B cell (primary cell): Measurements from ENCODE around the gene DENND1A.

Experiments used
- EZH2 ChIP-seq: IDR thresholded peaks from 2 replicates; pipeline ENCODE4 v1.6.1; 2012; ENCODE audit warnings: borderline replicate concordance, low read depth, mild to moderate bottlenecking, moderate library complexity, low read length; ENCODE audit not compliant: insufficient read depth, poor library complexity, severe bottlenecking
- TF ChIP-seq, protein P1 (sequence below): fragments of 200-600 bp; IDR thresholded peaks from one replicate; pipeline ENCODE4 v1.8.0; 2022; ENCODE audit warnings: antibody characterized with exemption, mild to moderate bottlenecking

GRCh38 chr9:123645762-123646161 lies 284.2 kb downstream of the DENND1A start:
- TF ChIP-seq, protein P1, sequence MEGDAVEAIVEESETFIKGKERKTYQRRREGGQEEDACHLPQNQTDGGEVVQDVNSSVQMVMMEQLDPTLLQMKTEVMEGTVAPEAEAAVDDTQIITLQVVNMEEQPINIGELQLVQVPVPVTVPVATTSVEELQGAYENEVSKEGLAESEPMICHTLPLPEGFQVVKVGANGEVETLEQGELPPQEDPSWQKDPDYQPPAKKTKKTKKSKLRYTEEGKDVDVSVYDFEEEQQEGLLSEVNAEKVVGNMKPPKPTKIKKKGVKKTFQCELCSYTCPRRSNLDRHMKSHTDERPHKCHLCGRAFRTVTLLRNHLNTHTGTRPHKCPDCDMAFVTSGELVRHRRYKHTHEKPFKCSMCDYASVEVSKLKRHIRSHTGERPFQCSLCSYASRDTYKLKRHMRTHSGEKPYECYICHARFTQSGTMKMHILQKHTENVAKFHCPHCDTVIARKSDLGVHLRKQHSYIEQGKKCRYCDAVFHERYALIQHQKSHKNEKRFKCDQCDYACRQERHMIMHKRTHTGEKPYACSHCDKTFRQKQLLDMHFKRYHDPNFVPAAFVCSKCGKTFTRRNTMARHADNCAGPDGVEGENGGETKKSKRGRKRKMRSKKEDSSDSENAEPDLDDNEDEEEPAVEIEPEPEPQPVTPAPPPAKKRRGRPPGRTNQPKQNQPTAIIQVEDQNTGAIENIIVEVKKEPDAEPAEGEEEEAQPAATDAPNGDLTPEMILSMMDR, result no peak
- no peak for TF ChIP-seq EZH2
